K562 (cell line): ENCODE data around the gene TXNDC9. TPM values are rescaled to one million over a fixed set of nuclear protein-coding genes. Genes with fewer than 3 reads are reported as not detected.

Experiments used
- CBX2 ChIP-seq: fragments of 200-600 bp; sonication (generic); IDR thresholded peaks from one replicate; pipeline ENCODE4 v1.6.1; 2012; ENCODE audit warnings: mild to moderate bottlenecking, low read length, inconsistent platforms; ENCODE audit not compliant: insufficient read depth, poor library complexity, severe bottlenecking
- EHMT2 ChIP-seq: fragments of 450-650 bp; IDR thresholded peaks from 2 replicates; pipeline ENCODE4 v1.6.1; 2018; ENCODE audit warnings: antibody characterized with exemption
- KDM2B ChIP-seq: fragments of 250-450 bp; sonication (Bioruptor Pico); IDR thresholded peaks from 2 replicates; pipeline ENCODE4 v1.8.0; 2021; ENCODE audit warnings: mild to moderate bottlenecking, moderate library complexity
- NR1H2 ChIP-seq: sonication (generic); formaldehyde crosslinking; IDR thresholded peaks from 2 replicates; pipeline ENCODE4 v1.4.0; 2020; ENCODE audit warnings: mild to moderate bottlenecking, missing genetic modification reagents
- SMARCC2 ChIP-seq: fragments of 450-650 bp; IDR thresholded peaks from 2 replicates; pipeline ENCODE4 v1.6.1; 2017; ENCODE audit warnings: antibody characterized with exemption, moderate library complexity, mild to moderate bottlenecking, low read depth
- TCF7 ChIP-seq: sonication (generic); IDR thresholded peaks from 2 replicates; pipeline ENCODE4 v1.6.1; 2016; ENCODE audit warnings: antibody characterized with exemption, borderline replicate concordance
- ZNF143 ChIP-seq: sonication (generic); formaldehyde crosslinking; IDR thresholded peaks from 2 replicates; pipeline ENCODE4 v1.9.0; 2022; ENCODE audit warnings: mild to moderate bottlenecking, missing genetic modification reagents
- ZSCAN32 ChIP-seq: fragments of 450-650 bp; formaldehyde crosslinking; IDR thresholded peaks from 2 replicates; pipeline ENCODE4 v1.4.0; 2020; ENCODE audit warnings: mild to moderate bottlenecking, moderate library complexity
- polyA plus RNA-seq, 8 experiments: library from polyadenylated mRNA; depleted of rRNA in 4 of 8; stranded (reverse) in 5 of 8; unstranded in 3 of 8; fragments of >200 nt; fragmentation: Nextera tagmentation in 2 of 8; fragmentation: Illumina TruSeq in 1 of 8; extraction: Ambion mirVana in 2 of 8; extraction: Trizol in 1 of 8; gene quantifications; 2 replicates each; pipeline versions ENCODE4 v1.2.1 to v1.2.3, GENCODE V29; 2011 to 2014; ENCODE audit warnings: inconsistent platforms in 1 of 8, missing spikeins in 1 of 8
- total RNA-seq, 7 experiments: library from RNA; depleted of rRNA in 6 of 7; stranded (reverse); fragments of >200 nt in 6 of 7; fragmentation: Illumina TruSeq in 2 of 7; extraction: Trizol in 2 of 7; gene quantifications; 2 replicates each; pipeline versions ENCODE4 v1.2.1 to v1.2.3, GENCODE V29; 2011 to 2021; ENCODE audit warnings: low replicate concordance in 1 of 7
- TF ChIP-seq, protein P1 (sequence below): fragments of 450-650 bp; formaldehyde crosslinking; IDR thresholded peaks from 2 replicates; pipeline ENCODE4 v1.4.0; 2020; ENCODE audit warnings: mild to moderate bottlenecking, moderate library complexity
- TF ChIP-seq, protein P2 (sequence below), 3 experiments: fragments of 200-800 bp in 1 of 3; fragments of 250-450 bp in 1 of 3; fragments of 450-650 bp in 1 of 3; sonication (Bioruptor Pico) in 1 of 3; sonication (Bioruptor generic) in 1 of 3; formaldehyde crosslinking in 1 of 3; IDR thresholded peaks; 2 replicates each; pipeline versions ENCODE4 v1.6.1 to v1.8.0; 2016 to 2022; ENCODE audit warnings: mild to moderate bottlenecking in 2 of 3, missing genetic modification characterization in 2 of 3, missing compliant biosample characterization in 1 of 3, moderate library complexity in 1 of 3
- TF ChIP-seq, protein P3 (sequence below), 2 experiments: fragments of 450-650 bp; IDR thresholded peaks; 2 replicates each; pipeline ENCODE4 v1.6.1; 2016
- TF ChIP-seq, protein P4 (sequence below): sonication (generic); formaldehyde crosslinking; IDR thresholded peaks from 2 replicates; pipeline ENCODE4 v1.8.1; 2022; ENCODE audit warnings: missing genetic modification reagents
- TF ChIP-seq, protein P5 (sequence below): sonication (generic); formaldehyde crosslinking; IDR thresholded peaks from 2 replicates; pipeline ENCODE4 v1.4.0; 2020; ENCODE audit warnings: mild to moderate bottlenecking, missing genetic modification reagents

Gene TXNDC9
- total and polyA plus RNA-seq, 9 of the 15 experiments (the other 6 are each of a cell fraction or from before 2014, with no cell fraction given): 37.5 to 211 (median 65.5) TPM

DNA sequence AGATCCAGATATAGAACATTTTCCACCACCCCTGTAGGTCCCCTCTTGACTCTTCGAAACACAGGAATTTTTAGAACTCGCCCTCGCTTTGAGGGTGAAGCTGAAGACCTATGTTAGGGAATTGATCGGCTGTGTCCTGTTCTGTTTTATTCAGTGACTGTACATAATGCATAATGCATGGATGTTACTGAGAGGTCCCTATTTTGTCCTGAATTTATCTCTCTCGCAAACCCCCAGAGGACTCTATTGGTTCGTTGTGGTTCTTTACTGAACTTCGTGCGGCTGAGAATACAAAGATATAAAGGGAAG, 625 bp upstream of the TXNDC9 start (continued):
- TF ChIP-seq, protein P1, sequence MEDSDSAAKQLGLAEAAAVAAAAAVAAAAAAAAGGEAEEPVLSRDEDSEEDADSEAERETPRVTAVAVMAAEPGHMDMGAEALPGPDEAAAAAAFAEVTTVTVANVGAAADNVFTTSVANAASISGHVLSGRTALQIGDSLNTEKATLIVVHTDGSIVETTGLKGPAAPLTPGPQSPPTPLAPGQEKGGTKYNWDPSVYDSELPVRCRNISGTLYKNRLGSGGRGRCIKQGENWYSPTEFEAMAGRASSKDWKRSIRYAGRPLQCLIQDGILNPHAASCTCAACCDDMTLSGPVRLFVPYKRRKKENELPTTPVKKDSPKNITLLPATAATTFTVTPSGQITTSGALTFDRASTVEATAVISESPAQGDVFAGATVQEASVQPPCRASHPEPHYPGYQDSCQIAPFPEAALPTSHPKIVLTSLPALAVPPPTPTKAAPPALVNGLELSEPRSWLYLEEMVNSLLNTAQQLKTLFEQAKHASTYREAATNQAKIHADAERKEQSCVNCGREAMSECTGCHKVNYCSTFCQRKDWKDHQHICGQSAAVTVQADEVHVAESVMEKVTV (CRISPR knock-in tag): no peak
- TF ChIP-seq, protein P2, sequence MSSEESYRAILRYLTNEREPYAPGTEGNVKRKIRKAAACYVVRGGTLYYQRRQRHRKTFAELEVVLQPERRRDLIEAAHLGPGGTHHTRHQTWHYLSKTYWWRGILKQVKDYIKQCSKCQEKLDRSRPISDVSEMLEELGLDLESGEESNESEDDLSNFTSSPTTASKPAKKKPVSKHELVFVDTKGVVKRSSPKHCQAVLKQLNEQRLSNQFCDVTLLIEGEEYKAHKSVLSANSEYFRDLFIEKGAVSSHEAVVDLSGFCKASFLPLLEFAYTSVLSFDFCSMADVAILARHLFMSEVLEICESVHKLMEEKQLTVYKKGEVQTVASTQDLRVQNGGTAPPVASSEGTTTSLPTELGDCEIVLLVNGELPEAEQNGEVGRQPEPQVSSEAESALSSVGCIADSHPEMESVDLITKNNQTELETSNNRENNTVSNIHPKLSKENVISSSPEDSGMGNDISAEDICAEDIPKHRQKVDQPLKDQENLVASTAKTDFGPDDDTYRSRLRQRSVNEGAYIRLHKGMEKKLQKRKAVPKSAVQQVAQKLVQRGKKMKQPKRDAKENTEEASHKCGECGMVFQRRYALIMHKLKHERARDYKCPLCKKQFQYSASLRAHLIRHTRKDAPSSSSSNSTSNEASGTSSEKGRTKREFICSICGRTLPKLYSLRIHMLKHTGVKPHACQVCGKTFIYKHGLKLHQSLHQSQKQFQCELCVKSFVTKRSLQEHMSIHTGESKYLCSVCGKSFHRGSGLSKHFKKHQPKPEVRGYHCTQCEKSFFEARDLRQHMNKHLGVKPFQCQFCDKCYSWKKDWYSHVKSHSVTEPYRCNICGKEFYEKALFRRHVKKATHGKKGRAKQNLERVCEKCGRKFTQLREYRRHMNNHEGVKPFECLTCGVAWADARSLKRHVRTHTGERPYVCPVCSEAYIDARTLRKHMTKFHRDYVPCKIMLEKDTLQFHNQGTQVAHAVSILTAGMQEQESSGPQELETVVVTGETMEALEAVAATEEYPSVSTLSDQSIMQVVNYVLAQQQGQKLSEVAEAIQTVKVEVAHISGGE (CRISPR knock-in tag; IDR thresholded peaks at IDR 0.05): peak in 1 of 3 experiments; percentile 83; a peak in 1 of 6 replicates
- TF ChIP-seq, protein P3, sequence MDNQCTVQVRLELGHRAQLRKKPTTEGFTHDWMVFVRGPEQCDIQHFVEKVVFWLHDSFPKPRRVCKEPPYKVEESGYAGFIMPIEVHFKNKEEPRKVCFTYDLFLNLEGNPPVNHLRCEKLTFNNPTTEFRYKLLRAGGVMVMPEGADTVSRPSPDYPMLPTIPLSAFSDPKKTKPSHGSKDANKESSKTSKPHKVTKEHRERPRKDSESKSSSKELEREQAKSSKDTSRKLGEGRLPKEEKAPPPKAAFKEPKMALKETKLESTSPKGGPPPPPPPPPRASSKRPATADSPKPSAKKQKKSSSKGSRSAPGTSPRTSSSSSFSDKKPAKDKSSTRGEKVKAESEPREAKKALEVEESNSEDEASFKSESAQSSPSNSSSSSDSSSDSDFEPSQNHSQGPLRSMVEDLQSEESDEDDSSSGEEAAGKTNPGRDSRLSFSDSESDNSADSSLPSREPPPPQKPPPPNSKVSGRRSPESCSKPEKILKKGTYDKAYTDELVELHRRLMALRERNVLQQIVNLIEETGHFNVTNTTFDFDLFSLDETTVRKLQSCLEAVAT (IDR thresholded peaks at IDR 0.05): peak in 1 of 2 experiments; percentile 2; a peak in 1 of 4 replicates
- TF ChIP-seq ZNF143 (no peak), CBX2 (no peak), TCF7 (no peak), ZSCAN32 (no peak), KDM2B (CRISPR knock-in tag) (no peak), SMARCC2 (0 out of 2 replicates have a peak, but pooled peaks have one; percentile 33), EHMT2 (no peak), NR1H2 (CRISPR knock-in tag) (no peak)
- TF ChIP-seq, protein P4, sequence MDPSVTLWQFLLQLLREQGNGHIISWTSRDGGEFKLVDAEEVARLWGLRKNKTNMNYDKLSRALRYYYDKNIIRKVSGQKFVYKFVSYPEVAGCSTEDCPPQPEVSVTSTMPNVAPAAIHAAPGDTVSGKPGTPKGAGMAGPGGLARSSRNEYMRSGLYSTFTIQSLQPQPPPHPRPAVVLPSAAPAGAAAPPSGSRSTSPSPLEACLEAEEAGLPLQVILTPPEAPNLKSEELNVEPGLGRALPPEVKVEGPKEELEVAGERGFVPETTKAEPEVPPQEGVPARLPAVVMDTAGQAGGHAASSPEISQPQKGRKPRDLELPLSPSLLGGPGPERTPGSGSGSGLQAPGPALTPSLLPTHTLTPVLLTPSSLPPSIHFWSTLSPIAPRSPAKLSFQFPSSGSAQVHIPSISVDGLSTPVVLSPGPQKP (CRISPR knock-in tag): no peak
- TF ChIP-seq, protein P5, sequence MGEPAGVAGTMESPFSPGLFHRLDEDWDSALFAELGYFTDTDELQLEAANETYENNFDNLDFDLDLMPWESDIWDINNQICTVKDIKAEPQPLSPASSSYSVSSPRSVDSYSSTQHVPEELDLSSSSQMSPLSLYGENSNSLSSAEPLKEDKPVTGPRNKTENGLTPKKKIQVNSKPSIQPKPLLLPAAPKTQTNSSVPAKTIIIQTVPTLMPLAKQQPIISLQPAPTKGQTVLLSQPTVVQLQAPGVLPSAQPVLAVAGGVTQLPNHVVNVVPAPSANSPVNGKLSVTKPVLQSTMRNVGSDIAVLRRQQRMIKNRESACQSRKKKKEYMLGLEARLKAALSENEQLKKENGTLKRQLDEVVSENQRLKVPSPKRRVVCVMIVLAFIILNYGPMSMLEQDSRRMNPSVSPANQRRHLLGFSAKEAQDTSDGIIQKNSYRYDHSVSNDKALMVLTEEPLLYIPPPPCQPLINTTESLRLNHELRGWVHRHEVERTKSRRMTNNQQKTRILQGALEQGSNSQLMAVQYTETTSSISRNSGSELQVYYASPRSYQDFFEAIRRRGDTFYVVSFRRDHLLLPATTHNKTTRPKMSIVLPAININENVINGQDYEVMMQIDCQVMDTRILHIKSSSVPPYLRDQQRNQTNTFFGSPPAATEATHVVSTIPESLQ (CRISPR knock-in tag): no peak
